ENCODE data around the gene UNC79.

DNA sequence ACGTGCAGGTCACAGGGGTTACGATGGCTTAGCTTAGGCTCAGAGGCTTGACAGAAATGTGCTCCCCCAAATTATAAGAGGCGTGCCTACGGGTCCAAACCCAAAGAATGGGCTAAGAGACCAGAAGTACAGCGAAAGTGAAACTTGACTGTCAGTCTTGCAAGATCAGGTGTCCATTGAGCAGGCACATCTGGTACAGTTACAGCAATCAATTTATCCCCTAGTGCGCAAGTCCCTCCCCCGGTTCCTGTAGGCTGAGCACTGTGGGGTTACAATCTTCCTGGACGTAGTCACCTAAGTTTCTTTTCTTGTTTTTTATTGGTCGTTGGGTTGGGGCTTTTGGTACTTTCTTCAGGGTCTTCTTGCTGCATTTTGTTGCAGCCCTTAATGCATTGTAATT is 134.2 kb downstream of the UNC79 start:
- TF ChIP-seq, protein P1, sequence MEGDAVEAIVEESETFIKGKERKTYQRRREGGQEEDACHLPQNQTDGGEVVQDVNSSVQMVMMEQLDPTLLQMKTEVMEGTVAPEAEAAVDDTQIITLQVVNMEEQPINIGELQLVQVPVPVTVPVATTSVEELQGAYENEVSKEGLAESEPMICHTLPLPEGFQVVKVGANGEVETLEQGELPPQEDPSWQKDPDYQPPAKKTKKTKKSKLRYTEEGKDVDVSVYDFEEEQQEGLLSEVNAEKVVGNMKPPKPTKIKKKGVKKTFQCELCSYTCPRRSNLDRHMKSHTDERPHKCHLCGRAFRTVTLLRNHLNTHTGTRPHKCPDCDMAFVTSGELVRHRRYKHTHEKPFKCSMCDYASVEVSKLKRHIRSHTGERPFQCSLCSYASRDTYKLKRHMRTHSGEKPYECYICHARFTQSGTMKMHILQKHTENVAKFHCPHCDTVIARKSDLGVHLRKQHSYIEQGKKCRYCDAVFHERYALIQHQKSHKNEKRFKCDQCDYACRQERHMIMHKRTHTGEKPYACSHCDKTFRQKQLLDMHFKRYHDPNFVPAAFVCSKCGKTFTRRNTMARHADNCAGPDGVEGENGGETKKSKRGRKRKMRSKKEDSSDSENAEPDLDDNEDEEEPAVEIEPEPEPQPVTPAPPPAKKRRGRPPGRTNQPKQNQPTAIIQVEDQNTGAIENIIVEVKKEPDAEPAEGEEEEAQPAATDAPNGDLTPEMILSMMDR (IDR thresholded peaks at IDR 0.05): no peak
- TF ChIP-seq POLR2A (IDR thresholded peaks at IDR 0.05): no peak

Measured in thyroid gland (tissue), 4 donors.